Endometrial microvascular endothelial cells (primary cell): Measurements from ENCODE around the gene FDXR. TPM values are rescaled to one million over a fixed set of nuclear protein-coding genes. Genes with fewer than 3 reads are reported as not detected.

Experiments used
- in situ Hi-C: cut with HindIII; loops from 2 replicates; pipeline ENCODE4 v1.10.0; 2017; ENCODE audit warnings: low sequenced_read_pairs, low pct_unique_long_range_greater_than_20kb; ENCODE audit errors: inconsistent ontology term
- total RNA-seq: library from RNA; depleted of rRNA; stranded (reverse); fragments of >200 nt; gene quantifications from one replicate; pipeline ENCODE4 v1.2.3, GENCODE V29; 2015; ENCODE audit errors: inconsistent ontology term

FDXR gene
- total RNA-seq, 1 donor from 2014 or later = 73.7 TPM

DNA sequence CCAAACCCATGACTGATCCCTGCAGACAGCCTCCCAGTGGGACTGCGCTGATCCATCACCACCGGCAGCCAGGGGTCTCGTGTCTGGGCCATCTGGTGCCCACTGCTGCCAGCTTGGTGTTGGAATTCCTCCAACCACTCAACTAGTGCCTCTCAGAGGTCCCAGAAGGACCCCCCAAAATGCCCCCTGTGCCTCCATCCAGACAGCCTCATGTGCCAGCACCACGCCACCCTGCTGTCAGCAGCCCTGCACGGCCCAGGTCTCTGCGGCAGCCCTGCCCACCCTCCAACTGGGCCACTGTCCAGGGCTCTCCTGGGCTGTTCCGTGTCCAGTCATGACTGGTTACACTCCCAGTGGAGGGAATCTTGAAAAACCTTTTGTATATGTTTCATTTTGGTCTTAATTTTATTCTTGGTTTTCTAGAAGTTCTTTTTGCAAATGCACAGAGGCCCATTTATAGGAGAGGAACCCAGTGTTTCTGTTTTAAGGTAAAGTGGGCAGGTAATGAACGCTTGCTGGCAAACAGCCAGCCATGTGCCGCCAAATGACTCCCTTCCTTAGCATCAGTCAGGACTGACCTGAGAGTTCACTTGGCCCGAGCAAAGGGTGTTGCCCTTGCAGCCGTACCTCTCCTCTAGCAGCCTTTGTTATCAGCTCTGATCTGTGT lies 47.7 kb downstream of the FDXR start:
- in situ Hi-C loops = no loop called here

DNA sequence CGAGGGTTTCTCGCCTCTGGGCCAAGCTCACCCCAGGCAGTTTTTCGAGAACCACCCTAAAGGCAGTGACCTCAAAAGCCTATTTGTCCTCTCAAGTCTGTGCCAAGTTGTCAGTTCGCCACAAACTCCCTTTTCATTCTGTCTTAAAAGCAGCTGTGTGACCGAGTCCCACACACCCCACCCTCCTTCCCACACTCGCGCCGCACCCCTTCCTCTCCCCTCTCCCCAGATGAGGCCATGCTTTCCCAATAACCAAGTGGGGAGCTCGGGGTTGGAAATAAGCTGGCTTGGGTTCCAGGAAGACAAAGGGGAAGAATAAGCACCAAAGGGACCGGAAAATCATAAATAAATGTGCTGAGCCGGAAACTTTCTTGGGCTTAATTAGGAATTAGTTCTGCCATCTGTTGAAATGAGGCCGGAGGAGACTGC lies 49.8 kb downstream of the FDXR start:
- in situ Hi-C loops = no loop called here

DNA sequence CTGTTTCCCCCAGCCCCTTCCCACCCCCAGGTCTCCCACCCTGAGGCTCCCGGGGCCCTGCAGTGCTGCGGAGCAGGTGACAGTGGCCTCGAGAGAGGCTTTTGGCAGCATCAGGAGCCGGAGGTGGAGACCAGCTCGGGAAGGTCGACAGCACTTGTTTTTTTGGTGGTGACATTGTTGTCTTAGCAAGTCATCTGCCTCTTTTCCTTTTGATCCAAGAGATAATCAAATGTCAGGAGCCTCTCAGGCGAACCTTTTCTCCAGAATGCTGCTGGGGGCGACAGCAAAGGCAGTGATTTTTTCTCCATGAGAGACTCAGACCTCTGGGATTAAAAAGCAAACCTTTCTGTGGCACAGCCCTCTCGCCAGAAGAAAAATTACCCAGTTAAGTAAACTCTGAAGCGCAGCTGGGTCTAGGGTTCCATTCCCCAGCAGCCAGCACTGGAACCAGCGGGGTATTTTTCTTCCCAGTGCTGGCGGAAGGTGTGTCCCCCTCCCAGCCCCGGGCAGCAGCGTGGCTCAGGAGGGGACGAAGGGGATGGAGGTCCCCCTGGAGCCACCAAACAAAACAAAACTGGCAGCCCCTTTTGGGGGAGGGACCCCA lies 50.4 kb downstream of the FDXR start:
- in situ Hi-C loops = no loop called here

DNA sequence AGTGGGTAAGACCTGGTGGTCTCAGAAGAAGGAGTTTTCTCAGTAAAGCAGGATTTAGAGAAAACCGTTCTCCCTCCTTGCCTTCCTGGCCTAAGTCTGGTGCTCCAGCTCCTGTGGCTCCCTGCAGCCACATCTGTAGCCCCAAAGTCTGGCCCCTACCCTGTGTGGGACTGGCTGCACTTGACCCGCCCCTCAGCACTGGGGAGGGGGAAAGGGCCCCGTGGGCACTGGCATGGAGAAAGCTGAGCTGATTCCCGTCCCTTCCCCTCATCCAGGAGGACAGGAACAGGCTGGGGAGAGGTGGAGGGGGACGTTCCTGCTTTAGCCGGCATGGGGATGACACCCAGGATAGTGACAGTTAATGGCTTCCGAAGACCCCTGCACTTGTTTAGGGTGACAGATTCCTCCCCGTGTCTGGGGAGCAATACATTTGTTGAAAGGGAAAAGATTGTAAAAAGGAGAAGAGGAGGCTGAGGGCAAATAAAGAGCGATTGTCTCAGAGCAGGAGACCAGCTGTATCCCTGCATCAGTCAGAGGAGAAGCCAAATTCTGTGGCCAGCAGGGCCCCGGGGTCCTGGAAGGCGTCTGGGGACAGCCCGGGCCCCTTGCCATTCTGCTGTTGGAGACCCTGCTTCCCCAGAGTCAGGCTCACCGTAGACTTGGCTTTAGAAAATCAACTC lies 51.0 kb downstream of the FDXR start:
- in situ Hi-C loops = no loop called here

DNA sequence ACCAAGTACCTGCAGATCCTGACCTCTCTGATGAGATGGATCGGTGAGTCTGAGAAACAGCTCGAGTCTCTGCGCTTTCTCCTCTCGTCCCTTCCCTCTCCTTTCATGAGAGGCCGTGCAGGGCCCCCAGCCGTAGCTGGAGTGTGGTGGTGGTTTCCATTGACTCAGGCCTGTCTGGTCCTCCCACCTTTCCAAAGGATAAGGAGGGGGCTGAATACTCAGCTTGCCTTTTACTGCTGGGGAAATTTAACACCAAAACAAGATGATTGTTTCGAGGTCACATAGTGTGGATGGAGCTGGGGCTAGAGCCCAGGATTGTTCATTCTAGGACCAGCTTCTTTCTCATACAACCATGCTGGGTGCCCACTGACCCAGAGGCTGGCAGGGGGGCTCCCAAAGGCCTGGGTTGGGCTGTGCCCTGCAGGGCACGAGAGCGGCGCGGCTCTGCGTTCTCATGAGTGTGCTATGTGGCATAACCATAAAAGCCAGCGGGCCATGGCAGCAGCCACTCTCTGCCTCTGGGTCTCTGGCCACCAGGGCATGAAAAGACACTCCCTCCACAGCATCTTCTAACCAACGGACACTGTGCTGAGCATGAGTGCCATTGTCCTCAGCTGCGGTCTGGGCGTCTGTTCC lies 52.9 kb downstream of the FDXR start:
- in situ Hi-C loops = no loop called here

DNA sequence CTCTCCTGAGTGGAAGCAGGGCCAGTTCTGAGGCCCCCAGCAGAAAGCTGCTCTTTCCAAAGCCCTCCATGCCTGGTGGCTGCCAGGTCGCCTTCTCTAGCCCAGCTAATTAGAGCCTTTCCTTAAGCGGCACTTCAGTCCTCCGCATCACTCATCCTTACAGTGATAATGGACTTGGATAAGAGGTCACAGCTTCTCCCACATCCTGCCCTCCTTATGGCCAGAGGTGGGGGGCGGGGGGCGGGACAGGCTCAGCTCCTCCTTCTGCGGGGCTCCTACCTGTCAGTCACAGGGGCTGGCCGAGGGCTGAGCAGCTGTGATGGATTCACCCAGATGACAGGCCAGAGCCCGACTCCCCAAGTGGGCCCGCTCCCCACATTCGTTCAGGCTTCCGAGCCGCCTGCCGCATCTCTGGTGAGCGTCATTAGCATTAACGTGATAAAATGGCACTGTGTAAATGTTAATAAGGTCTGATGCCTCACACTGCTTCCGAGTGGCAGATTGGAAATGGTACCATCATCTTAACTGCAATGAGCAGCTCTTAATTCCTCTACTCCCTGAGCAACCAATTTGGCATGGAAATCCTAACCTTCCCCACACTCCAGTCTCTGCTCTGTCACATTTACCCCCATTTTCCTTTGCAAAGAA lies 54.4 kb downstream of the FDXR start:
- in situ Hi-C loops = no loop called here

DNA sequence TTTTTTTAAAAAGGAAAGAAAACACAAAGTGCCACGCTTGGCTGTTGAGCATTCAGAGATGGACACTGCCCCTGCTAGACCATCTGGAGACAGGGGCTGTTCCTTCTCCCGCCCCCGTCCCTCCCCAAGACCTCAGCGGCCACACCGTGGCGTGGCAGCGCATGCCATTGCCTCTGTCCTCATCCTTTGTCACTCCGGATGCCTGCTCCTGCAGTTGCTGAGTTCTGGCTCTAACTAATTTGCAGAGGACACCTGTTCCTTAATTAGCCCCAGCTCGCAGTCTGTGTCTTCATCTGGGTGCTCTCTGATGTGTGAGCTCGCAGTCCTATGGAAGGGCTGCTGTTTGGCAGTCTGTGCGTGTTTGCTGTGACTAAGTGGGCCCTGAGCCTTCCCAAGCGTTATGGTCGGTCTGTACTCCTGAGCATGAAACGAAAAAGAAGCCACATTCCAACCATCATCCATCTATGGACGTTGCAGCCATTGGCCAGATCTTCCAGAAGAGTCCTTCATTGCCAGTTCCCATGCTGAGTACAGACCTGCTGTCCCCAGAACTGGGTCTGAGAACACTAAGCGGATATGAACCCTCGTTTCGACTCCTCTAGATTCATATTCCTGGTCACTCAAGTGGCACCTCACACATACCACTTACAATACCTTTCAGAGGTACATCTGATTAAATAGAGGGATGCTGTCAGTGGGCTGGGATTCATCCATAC lies 55.7 kb downstream of the FDXR start:
- in situ Hi-C loops = no loop called here

DNA sequence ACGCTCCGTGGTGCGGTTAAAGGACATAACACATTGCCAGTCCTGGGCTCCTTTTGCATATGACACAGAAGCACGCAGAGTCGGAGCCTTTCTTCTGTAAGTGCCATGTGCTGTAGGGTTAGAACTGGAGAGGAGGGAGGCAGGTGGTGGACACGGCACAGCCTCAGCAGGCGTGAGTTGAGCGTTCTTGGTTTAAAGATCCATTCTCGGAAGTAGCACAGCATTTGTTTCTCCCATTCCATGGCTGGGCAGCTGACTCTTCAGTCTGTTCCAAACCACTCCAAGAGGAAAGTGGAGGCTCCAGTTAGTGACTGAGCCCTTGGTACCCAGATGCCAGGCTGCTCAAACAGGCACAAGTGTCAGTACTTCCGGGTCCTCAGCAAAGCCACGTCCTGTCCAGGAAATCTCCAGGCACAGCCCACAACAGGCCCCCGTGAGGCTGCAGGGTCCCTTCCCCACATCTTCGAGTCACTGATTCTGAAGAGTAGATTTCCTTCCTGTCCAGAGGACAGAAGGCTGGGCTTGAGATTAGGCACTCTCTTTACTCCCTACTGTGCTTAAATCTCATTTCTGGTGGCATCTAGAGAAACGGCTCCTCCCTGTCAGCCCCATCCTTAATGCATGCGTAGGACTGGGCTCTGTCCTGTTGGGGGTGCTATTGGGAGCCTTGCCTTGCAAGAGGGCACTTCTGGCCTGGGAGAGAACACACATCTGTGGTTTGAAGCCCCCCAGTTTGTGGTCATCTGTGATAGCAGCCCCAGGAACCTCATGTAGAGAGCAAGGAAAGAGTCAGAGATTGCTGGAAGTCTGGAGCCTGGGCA lies 57.0 kb downstream of the FDXR start:
- in situ Hi-C loops = no loop called here

DNA sequence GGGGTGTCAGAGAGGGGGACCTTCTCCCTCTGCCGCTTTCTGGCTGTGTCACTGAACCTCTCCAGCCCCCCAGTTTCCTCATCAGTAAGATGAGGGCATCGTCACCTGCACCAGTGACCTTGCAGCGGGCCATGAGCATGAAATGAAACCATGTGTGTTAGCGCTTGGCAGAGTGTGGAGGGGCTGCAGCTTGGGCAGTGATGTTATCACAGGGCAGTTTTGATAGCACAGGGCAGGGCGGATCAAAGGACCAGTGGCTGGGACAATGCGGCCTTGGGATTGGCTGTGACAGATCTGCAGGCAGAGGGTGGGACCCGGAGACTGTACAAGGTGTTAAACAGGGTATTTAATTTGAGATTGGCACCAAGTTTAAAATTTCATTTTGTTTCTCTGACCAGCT lies 57.7 kb downstream of the FDXR start:
- in situ Hi-C loops = no loop called here

DNA sequence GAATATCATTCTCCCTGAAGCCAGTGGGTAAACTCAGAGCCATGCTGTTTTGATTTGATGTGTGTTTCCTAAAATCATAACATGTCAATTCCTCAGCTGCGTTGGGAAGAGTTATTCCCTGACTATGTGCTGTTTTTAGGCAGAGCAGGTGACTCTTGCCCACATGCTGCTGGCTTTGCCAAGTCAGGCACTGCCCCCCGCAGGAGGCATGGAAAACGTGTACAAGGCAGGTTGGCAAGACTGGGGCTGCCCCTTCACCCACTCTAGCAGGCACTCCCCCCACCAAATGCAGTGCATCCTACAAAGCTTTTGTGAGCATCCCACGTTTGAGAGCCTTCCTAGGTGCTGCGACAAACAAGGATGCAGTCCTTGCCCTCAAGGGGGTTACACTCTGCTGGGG lies 58.3 kb downstream of the FDXR start:
- in situ Hi-C loops = no loop called here

Other genes starting within 250 kb of the FDXR start
- not detected for gene CD300E, start 249.3 kb downstream of the FDXR start, total RNA-seq
- not detected for gene CD300LF, start 160.1 kb downstream of the FDXR start, total RNA-seq
- not detected for gene RAB37, start 135.7 kb downstream of the FDXR start, total RNA-seq
- gene NHERF1, start 124.4 kb downstream of the FDXR start, total RNA-seq = 23.1 TPM
- gene NAT9, start 96.6 kb downstream of the FDXR start, total RNA-seq = 24.6 TPM
- gene GRIN2C, start 13.1 kb downstream of the FDXR start, total RNA-seq = not detected
- not detected for gene FADS6, start 20.6 kb upstream of the FDXR start, total RNA-seq
- gene USH1G, start 50.3 kb upstream of the FDXR start, total RNA-seq = not detected
- gene OTOP2, start 51.3 kb upstream of the FDXR start, total RNA-seq = not detected
- gene OTOP3, start 62.9 kb upstream of the FDXR start, total RNA-seq = not detected
- 5.2 TPM for gene HID1, start 99.8 kb upstream of the FDXR start, total RNA-seq
- 15.1 TPM for gene CDR2L, start 114.6 kb upstream of the FDXR start, total RNA-seq
- 57.1 TPM for gene MRPL58, start 139.7 kb upstream of the FDXR start, total RNA-seq
- gene ATP5PD, start 174.0 kb upstream of the FDXR start, total RNA-seq = 296 TPM
- gene KCTD2, start 174.2 kb upstream of the FDXR start, total RNA-seq = 21.4 TPM
- 4.3 TPM for gene SLC16A5, start 215.0 kb upstream of the FDXR start, total RNA-seq
- 4.2 TPM for gene ARMC7, start 237.0 kb upstream of the FDXR start, total RNA-seq